SKM-1 treated with dmso at 0.1 percent for 144 hours (cell line): ENCODE results near the gene SLAMF1.
"Not testable (repeated sequence)": the region's sequence is repeated elsewhere in the genome, so short reads cannot be mapped to it uniquely, and the experiment has no call there.

ENCODE experiments used
- DNase-seq: peaks from one replicate; lab custom pipeline; 2025; ENCODE audit not compliant: unreplicated experiment; lab: John Stamatoyannopoulos, UW

SLAMF1 gene

GRCh38 chr1:160567858-160568682 is 78.8 kb downstream of the SLAMF1 start:
- no peak for DNase-seq

- no peak for DNase-seq
Measured at GRCh38 chr1:160567341-160567740, 79.5 kb downstream of the SLAMF1 start.

GRCh38 chr1:160565564-160565963 is 81.3 kb downstream of the SLAMF1 start:
- no peak for DNase-seq

GRCh38 chr1:160563230-160563629 is 83.6 kb downstream of the SLAMF1 start:
- DNase-seq: not testable (repeated sequence)

- DNase-seq: not testable (repeated sequence)
Measured at GRCh38 chr1:160562745-160563144, 84.1 kb downstream of the SLAMF1 start.

- no peak for DNase-seq
Measured at GRCh38 chr1:160560806-160561205, 86.0 kb downstream of the SLAMF1 start.

- no peak for DNase-seq
Measured at GRCh38 chr1:160560045-160560705, 86.7 kb downstream of the SLAMF1 start.

- not testable (repeated sequence) for DNase-seq
Measured at GRCh38 chr1:160559437-160559836, 87.4 kb downstream of the SLAMF1 start.

- no peak for DNase-seq
Measured at GRCh38 chr1:160558660-160559380, 88.0 kb downstream of the SLAMF1 start.
